Mucosa of stomach (tissue), 1 donor: Measurements from ENCODE around the gene KLLN.
"Not testable (repeated sequence)": the region's sequence is repeated elsewhere in the genome, so short reads cannot be mapped to it uniquely, and the experiment has no call there.

Experiments
- H3K27me3 ChIP-seq: one replicate; pipeline ENCODE4 v1.7.0; 2013; ENCODE audit warnings: mild to moderate bottlenecking, low read length; ENCODE audit not compliant: control insufficient read depth, insufficient read depth
- H3K36me3 ChIP-seq: one replicate; pipeline ENCODE4 v1.7.0; 2013; ENCODE audit warnings: low read length; ENCODE audit not compliant: control insufficient read depth, insufficient read depth
- H3K4me1 ChIP-seq: one replicate; pipeline ENCODE4 v1.7.0; 2013; ENCODE audit warnings: mild to moderate bottlenecking, low read length; ENCODE audit not compliant: control insufficient read depth, insufficient read depth
- H3K4me3 ChIP-seq: one replicate; pipeline ENCODE4 v1.7.0; 2013; ENCODE audit warnings: low read length
- H3K9ac ChIP-seq: one replicate; pipeline ENCODE4 v1.7.0; 2013; ENCODE audit warnings: mild to moderate bottlenecking, low read length, moderate library complexity
- H3K9me3 ChIP-seq: one replicate; pipeline ENCODE4 v1.7.0; 2013; ENCODE audit warnings: mild to moderate bottlenecking, low read length, moderate library complexity; ENCODE audit not compliant: control insufficient read depth
- donor health status: Pancreatic carcinoma.

The KLLN gene

DNA sequence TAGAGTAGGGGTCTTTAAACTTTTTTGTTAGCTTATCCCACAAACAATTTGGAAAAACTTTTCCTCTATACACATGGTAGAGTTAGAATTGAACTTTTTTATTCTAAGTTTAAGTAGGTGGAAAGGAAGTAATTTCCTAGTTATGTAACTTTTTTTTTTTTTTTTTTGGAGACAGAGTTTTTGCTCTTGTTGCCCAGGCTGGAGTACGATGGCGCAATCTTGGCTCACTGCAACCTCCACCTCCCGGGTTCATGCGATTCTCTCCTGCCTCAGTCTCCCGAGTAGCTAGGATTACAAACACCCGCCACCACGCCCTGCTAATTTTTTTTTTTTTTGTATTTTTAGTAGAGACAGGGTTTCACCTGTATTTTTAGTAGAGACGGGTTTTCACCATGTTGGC is 16.6 kb downstream of the KLLN start:
- H3K4me3 ChIP-seq, H3K9ac ChIP-seq, H3K36me3 ChIP-seq, H3K9me3 ChIP-seq, H3K27me3 ChIP-seq: not testable (repeated sequence)
- peaks cover 32% of the 10 kb centered on the region for H3K4me1 ChIP-seq

DNA sequence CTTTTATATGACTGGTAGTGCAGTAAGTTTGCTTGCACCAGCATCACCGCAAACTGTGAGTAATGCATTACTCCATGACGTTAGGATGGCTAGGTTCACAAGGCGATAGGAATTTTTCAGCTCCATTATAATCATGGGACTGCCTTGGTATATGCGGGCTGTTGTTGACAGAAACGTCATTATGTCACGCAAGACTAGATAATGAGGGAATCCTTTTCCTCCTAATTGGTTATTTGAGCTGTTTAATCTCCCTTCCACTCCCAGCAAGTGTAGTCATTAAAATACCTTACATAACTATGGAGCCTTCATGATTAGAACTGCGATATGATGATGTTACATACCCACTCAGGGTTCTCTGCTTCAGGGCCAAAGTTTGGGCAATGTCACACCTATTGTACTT is 17.3 kb downstream of the KLLN start:
- Histone ChIP-seq H3K4me1 (peaks cover 34% of the 10 kb centered on the region), H3K27me3 (no peaks in the 10 kb centered on the region)

DNA sequence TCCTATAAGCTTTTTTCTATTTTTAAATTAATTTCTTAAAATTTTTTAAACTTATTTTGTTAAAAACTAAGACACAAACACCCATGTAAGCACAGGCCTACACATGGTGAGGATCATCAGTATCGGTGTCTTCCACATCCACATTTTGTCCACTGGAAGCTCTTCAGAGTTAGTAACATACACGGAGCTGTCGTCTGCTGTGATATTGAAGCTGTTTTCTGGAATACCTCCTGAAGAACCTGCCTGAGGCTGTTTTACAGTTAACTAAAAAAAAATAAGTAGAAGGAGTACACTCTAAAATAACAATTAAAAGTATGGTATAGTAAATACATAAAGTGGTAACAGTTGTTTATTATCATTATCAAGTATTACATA is 17.7 kb downstream of the KLLN start:
- Histone ChIP-seq H3K36me3 (no peaks in the 10 kb centered on the region), H3K4me1 (peaks cover 34% of the 10 kb centered on the region), H3K27me3 (no peaks in the 10 kb centered on the region), H3K9ac (no peak overlapping the region), H3K9me3 (no peaks in the 10 kb centered on the region), H3K4me3 (no peak overlapping the region)

More for the DNA sequence above, 17.3 kb downstream of the KLLN start:
- Histone ChIP-seq H3K36me3 (no peaks in the 10 kb centered on the region), H3K9me3 (no peaks in the 10 kb centered on the region), H3K4me3 (no peak overlapping the region), H3K9ac (no peak overlapping the region)

DNA sequence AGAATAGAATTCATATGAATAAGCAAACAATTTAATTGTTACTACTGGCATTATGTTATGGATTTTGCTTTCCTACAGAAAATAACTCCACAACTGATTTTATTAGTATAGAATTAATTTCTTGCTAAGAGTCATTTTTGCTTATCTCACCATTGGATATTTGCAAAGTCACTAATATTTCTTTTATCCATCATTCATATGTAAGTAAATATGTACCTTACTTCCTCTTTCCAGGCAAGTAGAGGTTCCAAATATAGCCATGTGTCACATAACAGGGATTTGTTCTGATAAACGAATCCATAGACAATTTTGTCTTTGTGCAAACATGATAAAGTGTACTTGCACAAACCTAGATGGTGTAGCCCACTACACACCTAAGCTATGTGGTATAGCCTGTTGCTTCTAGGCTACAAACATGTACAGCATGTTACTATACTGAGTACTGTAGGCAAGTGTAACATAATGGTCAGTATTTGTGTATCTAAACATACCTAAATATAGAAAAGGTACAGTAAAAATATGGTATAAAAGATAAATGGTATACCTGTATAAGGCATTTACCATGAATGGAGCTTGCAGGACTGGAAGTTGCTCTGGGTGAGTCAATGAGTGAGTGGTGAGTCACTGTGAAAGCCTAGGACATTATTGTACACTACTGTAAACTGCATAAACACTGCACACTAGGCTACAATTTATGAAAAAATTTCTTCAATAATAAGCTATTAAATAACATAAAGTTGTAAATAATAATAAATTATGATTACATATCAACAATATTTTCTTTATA is 18.3 kb downstream of the KLLN start:
- Histone ChIP-seq H3K4me1 (peaks cover 34% of the 10 kb centered on the region), H3K4me3 (no peak overlapping the region), H3K27me3 (no peaks in the 10 kb centered on the region), H3K36me3 (no peaks in the 10 kb centered on the region), H3K9me3 (no peaks in the 10 kb centered on the region), H3K9ac (no peak overlapping the region)

DNA sequence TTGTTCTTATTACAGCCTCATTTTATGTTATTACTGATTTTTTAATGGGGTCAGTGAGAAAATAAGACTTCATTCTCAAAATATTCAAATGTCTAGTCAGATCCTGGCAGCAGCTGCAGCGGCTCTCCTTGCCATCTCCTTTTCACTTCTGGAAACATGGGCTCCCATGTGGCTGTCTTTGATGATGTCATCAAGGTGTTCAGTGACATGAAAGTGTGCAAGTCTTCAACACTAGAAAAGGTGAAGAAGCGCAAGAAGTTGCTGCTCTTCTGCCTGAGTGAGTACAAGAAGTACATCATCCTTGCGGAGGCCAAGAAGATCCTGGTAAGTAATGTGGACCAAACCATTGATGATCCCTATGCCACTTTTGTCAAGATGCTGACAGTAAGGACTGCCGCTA is 19.6 kb downstream of the KLLN start:
- Histone ChIP-seq H3K36me3 (no peaks in the 10 kb centered on the region), H3K4me3 (no peak overlapping the region), H3K27me3 (no peaks in the 10 kb centered on the region), H3K9me3 (no peaks in the 10 kb centered on the region), H3K4me1 (peaks cover 40% of the 10 kb centered on the region), H3K9ac (no peak overlapping the region)

GRCh38 chr10:87842776-87843497 is 20.4 kb downstream of the KLLN start:
- Histone ChIP-seq H3K4me1 (peaks cover 40% of the 10 kb centered on the region), H3K27me3 (no peaks in the 10 kb centered on the region), H3K36me3 (no peaks in the 10 kb centered on the region), H3K9ac (no peak overlapping the region), H3K4me3 (no peak overlapping the region), H3K9me3 (no peaks in the 10 kb centered on the region)

GRCh38 chr10:87842220-87842641 is 21.1 kb downstream of the KLLN start:
- Histone ChIP-seq H3K4me1 (peaks cover 40% of the 10 kb centered on the region), H3K27me3 (no peaks in the 10 kb centered on the region), H3K36me3 (no peaks in the 10 kb centered on the region), H3K9me3 (no peaks in the 10 kb centered on the region), H3K4me3 (no peak overlapping the region), H3K9ac (no peak overlapping the region)

DNA sequence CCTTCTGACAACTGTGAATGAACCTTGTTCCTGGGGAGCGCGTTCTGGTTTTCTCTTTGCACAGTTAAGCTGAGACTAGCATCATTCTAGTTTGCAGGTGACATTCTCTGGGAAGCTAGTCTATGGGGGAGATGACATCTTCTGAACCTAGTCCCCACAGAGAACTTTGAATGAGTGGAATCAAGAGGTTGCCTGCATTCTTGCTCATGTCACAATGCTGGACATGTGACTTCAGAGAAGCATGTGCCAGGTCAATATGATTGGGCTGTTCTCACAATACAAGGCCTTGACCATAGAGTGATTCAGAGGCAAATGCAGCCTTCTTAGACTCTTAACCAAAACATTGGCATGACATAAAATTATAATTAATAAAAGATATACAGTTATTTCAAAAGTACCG is 22.1 kb downstream of the KLLN start:
- no peak overlapping the region for H3K4me3 ChIP-seq
- H3K36me3 ChIP-seq, result no peaks in the 10 kb centered on the region
- H3K27me3 ChIP-seq, result no peaks in the 10 kb centered on the region
- H3K9ac ChIP-seq, result no peak overlapping the region
- H3K9me3 ChIP-seq, result no peaks in the 10 kb centered on the region
- H3K4me1 ChIP-seq, result peaks cover 40% of the 10 kb centered on the region

DNA sequence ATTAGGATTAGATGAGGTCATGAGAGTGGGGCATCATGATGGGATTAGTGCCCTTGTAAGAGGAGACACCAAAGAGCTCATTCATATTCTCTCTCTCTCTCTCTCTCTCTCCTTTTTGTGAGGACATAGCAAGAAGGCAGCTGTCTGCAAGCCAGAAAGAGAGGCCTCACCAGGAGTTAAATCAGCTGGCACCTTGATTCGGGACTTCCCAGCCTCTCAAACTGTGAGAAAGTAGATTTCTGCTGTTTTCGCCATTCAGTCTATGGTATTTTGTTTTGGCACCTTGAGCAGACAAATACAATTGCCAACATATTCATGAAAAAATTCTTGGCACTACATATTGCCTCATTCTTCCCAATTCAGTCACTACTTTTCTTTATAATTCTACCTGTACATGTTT is 24.7 kb downstream of the KLLN start:
- Histone ChIP-seq H3K27me3 (no peaks in the 10 kb centered on the region), H3K9ac (no peak overlapping the region), H3K4me3 (no peak overlapping the region), H3K4me1 (peaks cover 24% of the 10 kb centered on the region), H3K9me3 (no peaks in the 10 kb centered on the region), H3K36me3 (no peaks in the 10 kb centered on the region)

DNA sequence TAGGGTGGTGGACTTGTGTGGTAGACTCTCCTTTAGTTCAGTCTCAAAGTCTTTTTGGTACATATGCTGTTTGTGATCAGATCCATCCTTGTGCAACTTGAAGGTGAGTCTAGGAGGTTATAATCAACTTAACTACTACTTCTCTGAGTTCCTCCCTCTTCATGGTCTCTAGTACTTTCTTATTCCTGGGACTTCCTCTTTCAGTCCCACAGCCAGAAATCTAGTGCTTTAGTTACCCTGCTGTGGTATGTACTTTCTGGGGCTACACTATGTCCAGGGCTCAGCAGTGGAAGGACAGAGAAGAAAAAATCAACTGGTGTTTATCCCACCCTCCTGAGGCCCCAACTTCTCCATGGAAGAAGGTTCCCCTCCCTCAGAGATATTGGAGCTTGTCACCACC is 25.9 kb downstream of the KLLN start:
- peaks cover 13% of the 10 kb centered on the region for H3K4me1 ChIP-seq
- no peak overlapping the region for H3K4me3 ChIP-seq
- H3K9ac ChIP-seq, result no peak overlapping the region
- H3K9me3 ChIP-seq, result no peaks in the 10 kb centered on the region
- no peaks in the 10 kb centered on the region for H3K27me3 ChIP-seq
- no peaks in the 10 kb centered on the region for H3K36me3 ChIP-seq

- H3K4me1 ChIP-seq, result peaks cover 6% of the 10 kb centered on the region
- H3K9ac ChIP-seq, result no peak overlapping the region
- H3K9me3 ChIP-seq, result no peaks in the 10 kb centered on the region
- no peak overlapping the region for H3K4me3 ChIP-seq
- no peaks in the 10 kb centered on the region for H3K36me3 ChIP-seq
- no peaks in the 10 kb centered on the region for H3K27me3 ChIP-seq
These were observed 27.2 kb downstream of the KLLN start for GRCh38 chr10:87836098-87836497.

GRCh38 chr10:87829986-87830729 is 33.2 kb downstream of the KLLN start:
- Histone ChIP-seq H3K4me1 (no peaks in the 10 kb centered on the region), H3K9ac (no peak overlapping the region), H3K27me3 (no peaks in the 10 kb centered on the region)

More at GRCh38 chr10:87829986-87830729, 33.2 kb downstream of the KLLN start:
- no peaks in the 10 kb centered on the region for H3K36me3 ChIP-seq
- H3K4me3 ChIP-seq, result no peak overlapping the region
- no peaks in the 10 kb centered on the region for H3K9me3 ChIP-seq
